Stimulated activated CD4-positive, alpha-beta T cell treated with anti-CD3 and anti-CD28 coated beads, Interleukin-1b, Interleukin-23, amount 100 ng/mL, for 48 hours (primary cell): ENCODE results near the gene ANKRD18B.
A peak's percentile ranks its signal among the peaks of the same experiment; 100 is the strongest.
"Not testable (repeated sequence)": the region's sequence is repeated elsewhere in the genome, so short reads cannot be mapped to it uniquely, and the experiment has no call there.

Source experiments
- DNase-seq: peaks from one replicate; pipeline ENCODE4 v3.0.0-alpha.2; 2020

The ANKRD18B gene

DNA sequence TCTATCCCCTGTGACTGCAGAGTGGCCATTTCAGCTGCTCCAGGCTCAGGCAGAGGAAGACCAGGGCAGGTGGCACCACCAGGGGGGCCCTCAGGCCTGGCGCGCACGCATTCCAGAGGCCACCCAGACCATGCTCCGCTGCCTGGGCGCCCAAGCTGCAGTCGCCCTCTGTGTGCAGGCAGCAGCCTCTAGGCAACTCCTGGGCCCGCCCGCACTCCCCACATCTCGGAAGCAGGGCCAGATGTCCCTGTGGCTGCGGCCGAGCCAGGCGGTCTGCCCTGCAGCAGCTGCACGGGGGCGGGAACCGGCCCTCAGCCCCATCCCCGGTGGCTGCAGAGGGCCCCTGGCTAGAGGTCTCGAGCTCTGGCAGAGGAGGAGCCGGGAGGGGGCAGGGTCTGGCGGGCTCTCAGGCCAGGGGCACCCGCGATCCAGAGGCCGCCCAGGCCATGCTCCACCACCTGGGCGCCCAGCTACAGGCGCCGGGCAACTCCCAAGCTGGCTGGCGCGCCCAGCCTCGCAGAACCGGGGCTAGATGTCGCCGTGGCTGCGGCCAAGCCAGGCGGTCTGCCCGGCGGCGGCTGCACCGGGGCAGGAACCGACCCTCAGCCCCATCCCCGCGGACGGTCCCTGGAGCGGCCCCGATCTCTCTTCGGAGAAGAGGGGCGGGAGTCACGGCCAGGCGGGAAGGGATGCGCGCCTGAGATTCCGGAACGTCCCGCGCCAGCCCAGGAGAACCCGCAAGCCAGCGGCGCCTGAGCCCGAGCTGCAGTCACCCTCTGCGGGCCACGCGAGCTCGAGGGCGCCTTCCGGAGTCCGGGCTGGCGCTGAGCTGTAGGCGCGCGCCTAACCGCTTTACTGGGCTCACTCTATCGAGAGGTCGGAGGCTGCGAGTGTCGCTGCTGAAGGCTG is at the start of gene ANKRD18B:
ANKRD18B (plus strand) TSS at position 855 of the 909 bp plus-strand sequence. CDS start 239 bp downstream, outside the sequence.
- DNase-seq, result peak; percentile 58

DNA sequence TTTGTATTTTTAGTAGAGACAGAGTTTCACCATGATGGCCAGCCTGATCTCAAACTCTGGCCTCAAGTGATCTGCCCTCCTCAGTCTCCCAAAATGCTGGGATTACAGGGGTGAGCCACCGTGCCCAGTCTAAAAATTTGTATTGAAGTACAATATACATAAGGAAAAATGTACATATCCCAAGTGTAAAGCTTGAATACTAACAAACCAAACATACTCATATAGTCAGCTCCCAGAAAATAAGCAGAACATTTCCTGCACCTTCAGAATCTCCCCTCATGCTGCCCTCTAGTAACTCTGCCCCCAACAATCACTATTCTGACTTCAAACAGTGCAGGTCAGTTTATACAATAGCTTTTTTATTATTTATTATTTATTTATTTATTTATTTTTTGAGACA is 48.7 kb upstream of the ANKRD18B start:
- no peak for DNase-seq

DNA sequence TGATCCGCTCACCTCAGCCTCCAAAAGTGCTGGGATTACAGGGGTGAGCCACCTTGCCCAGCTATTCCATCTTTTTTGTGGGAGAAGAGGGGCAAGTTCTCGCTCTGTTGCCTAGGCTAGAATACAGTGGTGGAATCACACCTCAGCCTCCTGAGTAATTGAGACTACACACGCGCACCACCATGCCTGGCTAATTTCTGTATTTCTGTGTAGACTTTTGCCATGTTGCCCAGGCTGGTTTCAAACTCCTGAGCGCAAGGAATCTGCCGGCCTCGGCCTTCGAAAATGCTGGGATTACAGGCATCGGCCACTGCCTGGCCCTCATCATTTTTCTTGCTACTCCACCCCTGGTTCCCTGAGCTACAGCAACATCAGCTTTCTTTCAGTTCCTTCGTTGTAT is 47.5 kb upstream of the ANKRD18B start:
- DNase-seq, result no peak

DNA sequence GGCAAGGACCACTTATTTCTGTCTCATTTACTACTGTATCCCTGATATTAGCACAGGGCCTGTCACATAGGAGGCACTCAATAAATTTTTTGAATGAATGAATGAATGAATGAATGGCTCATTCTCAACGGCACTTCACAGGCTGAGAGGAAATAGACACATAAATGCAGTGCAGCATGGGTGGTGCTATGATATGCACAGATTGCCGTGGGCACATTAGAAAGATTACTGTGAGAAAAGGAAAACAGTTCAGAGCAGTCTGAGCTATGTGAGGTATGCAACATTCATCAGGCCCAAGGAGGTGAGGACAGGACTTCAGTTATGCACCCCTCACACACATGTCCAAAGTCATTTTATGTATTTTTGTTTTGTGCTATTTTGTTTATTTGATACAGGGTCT is 43.9 kb upstream of the ANKRD18B start:
- no peak for DNase-seq

DNA sequence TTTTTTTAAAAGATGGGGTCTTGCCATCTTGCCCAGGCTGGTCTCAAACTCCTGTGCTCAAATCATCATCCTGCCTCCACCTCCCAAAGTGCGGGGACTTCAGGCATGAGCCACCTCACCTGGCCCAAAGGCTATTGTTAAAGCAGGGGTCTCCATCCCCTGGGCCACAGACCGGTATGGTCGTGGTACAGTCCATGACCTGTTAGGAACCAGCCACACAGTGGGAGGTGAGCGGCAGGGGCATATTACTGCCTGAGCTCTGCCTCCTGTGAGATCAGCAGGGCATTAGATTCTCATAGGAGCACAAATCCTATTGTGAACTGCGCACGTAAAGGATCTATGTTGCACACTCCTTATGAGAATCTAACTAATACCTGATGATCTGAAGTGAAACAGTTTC is 43.1 kb upstream of the ANKRD18B start:
- DNase-seq, result no peak

DNA sequence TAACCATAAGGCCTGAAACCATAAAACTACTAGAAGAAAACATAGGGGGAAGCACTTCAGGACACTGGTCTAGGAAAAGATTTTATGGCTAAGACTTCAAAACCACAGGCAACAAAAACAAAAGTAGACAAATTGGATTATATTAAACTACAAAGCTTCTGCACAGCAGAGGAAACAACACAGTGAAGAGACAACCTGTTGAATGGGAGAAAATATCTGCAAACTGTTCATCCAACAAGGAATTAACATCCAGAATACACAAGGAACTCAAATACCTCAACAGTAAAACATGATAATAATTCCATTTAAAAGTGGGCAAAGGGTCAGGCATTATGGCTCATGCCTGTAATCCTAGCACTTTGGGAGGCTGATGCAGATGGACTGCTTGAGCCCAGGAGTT is 38.7 kb upstream of the ANKRD18B start:
- not testable (repeated sequence) for DNase-seq

DNA sequence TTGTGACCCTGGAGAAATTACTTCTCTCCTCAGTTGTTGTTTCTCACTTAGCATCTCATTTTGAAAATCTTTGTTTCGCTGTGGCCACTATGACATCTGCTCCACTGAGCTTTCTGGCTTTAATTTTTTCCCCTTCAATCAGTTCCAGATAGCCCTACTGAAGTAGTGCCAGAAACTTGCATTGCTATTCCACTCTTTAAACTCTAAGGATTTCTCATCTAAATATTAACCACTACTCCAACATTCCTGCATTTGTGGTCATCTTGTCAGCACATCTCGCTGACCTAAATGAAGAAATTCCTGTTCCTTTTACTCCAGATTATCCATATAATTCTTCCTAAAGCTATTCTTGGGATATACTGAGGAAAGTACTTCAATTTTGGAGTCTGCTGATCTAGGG is 35.0 kb upstream of the ANKRD18B start:
- DNase-seq, result no peak

DNA sequence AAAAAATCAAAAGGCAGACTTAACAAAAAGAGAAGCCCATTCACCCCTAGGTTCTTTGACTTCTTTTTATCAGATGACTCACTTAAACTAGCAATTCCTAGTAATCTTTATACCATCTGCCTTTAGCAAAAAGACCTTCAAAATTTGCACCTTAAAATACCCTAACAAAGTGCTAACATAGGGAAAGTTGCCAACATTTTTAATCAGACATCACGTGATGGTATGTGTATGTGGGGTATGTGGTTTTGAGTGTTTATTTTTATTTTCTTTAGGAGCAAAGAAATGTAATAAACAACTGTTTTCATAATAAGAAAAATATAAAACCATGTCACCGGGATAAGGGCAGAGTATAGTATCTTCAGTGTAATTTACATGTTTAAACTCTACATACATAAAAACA is 30.2 kb upstream of the ANKRD18B start:
- DNase-seq, result not testable (repeated sequence)

DNA sequence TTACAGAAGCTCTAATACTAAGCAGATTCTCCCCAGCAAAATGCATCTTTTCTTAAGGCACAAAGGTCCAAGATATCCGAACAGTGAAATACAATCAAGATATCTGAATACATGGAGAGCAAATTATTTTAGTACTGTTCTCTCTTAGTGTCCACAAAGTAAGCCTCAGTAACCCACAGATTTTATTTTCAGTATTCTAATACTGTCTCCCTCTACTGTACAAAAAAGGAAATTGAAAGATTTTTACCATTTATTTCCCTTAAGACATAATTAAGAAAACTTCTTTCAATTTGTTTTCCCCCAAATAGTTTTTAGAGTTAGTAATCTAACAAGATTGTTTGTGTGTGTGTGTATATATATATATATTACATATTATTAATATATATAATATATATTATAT is 25.7 kb upstream of the ANKRD18B start:
- no peak for DNase-seq

DNA sequence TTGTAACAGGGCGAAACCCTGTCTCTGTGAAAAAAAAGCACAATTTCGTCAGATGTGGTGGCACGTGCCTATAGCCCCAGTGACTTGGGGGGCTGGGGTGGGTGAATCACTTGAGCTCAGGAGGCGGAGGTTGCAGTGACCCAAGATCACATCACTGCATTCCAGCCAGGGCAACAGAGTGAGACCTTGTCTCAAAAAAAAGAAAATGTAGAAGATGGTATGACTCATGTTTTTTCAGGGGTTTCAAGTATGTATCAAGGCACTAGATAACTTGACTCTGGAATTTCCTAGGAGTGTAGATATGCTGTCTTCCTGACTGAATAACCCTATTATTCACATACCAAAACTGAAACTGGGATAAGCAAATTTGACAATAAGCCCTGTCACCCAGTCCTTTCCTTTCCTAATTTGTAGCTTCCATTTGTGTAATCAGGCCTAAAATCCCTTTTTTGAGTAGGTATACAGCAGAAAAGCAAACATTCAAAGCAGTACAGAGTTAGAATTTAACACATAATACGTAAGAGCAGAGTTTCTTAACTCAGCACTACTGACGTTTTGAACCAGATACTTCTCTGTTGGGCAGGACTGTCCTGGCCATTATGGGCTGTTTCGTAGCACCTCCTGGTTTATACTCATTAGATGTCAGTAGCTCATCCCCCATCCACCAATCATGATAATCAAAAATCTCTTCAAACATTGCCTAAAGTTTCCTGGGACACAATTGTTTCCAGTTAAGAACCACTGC is 17.3 kb upstream of the ANKRD18B start:
- DNase-seq, result peak; percentile 39

DNA sequence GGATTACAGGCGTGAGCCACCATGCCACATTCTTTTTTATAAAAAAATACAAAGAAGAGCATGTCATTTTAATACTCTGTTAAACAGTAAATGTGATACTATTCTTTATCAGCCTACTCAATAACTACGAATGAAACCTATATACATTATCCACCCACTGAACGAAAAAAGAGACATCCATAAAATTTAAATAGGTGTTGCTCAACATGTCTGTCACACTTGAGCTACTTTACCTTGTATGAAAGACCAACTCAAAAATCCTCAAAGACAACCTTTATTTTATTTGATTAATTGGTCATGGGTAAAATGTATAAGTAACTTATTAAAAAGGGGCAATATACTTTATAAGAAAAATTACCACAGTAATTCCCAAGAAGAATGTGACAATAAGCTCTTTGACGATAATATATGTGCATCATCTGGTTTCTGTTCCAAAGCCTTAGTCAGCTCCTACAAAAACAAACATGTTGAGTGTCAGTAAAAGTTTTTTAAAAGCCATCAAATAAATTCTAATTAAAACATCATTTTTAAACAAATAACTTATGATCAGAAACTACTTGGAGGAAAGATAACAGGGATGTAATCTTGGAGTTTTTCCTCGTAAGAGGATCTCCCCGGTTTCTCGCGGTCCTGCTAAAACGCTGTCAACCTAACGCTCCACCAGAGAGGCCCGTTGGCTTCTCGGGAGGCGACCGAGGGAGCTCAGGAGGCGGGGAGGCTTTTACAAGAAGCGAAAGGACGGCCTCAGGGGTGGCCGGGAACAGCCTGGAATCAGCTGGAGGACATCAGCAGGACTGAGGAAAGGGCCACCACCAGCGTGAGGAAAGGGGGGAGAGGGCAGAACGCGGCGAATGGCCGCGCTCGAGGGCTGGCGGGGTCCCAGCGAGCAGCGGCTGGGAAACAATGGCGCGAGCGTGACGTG is 13.5 kb upstream of the ANKRD18B start:
- peak; percentile 35 for DNase-seq

DNA sequence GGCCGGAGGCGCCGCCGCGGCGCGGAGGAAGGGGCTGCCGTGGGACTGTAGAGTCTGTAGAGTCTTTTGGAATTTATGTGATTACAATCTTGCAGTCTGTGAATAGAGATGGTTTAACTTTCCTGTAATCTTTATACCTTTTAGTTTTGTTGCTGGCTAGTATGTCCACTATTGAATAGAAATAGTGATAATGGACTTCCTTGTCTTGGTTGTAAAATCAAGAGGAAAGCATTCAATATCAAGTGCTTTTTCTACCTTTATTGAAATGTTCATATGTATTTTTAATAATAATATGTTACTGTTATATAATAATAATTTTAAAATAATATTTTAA is 12.9 kb upstream of the ANKRD18B start:
- not testable (repeated sequence) for DNase-seq

DNA sequence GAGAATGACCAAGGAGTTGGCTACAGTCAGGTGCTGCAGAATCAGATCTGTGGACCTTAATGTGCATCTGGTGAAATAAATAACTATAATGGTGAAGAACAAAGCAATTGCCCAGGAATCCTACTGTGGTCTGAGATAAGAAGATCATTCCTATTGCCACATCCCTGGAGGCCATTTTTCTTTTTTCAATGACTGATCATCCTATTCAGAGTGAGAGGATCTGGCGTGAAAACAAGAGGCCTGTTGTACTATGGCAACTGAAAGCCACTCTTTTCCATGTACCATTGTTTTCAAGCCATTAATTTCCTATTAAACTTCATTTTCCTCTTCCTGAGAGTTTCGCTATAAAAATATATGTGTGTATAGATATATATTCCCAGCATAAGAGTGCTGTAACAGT is 11.5 kb upstream of the ANKRD18B start:
- DNase-seq, result not testable (repeated sequence)

DNA sequence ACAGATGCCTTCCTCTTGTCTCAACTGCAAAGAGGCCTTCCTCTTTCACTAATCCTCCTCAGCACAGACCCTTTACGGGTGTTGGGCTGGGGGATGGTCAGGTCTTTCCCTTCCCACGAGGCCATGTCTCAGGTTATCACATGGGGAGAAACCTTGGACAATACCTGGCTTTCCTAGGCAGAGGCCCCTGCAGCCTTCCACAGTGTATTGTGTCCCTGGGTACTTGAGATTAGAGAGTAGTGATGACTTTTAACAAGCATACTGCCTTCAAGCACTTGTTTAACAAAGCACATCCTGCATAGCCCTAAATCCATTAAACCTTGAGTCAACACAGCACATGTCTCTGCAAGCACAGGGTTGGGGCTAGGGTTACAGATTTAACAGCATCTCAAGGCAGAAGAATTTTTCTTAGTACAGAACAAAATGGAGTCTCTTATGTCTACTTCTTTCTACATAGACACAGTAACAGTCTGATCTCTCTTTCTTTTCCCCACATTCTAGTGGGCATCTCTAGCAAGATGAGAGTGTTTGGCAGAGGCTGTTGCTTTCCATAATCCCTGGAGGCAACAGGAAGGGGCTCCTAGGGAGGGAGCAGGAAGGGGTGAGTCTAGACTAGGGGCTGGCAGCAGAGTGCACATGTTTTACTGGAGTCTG is 8.6 kb upstream of the ANKRD18B start:
- DNase-seq, result not testable (repeated sequence)

DNA sequence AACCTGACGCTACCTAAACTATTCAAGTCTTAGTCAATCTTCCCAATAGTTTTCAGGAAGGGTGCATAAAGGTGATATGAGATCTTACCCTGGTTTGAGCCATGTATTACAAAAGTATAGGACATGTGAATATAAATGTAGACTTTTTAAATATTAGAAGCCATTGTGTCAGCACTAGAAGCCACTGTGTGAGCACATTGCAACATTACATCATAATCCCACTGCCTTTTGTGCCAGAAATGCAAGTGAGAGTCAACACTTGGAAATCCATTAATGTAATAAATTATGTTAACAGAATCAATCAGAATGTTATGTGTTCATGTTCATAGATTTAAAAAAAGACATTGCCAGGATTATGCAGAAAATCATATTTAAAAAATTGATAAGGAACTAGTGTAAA is 7.7 kb upstream of the ANKRD18B start:
- not testable (repeated sequence) for DNase-seq

DNA sequence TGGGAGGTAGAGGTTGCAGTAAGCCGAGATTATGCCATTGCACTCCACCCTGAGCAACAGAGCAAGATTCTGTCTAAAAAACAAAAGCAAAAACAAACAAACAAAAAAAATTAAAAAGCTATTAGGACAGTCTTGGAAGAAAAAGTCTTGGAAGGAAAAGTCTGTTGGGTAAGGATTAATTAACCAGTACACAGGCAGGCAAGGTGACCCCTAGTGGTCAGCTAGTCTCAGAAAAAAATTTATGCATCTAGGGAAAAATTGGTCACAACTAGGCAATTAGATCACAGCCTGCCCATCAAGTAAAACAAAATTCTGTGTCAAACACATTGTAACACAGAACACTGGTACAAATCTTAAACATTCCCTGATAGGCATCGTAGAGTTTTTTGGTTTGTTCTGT is 6.7 kb upstream of the ANKRD18B start:
- DNase-seq, result no peak

DNA sequence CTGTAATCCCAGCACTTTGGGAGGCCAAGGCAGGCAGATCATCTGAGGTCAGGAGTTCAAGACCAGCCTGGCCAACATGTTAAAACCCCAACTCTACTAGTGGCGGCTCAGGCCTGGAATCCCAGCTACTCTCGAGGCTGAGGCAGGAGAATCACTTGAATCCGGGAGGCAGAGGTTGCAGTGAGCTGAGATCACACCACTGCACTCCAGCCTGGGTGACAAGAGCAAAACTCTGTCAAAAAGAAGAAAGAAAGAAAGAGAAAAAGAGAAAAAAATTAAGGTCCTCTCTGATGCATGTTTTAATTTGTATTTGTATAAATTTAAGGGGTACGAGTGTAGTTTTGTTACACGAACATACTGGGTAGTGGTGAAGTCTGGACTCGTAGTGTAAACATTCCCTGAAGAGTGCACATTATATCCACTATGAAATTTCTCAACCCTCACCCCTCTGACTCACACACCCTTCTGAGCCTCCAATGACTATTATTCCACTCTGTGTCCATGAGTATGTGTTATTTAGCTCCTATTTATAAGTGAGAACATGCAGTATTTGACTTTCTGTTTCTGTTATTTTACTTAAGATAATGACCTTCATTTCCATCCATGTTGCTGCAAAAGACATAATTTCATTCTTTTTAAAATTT is 6.0 kb upstream of the ANKRD18B start:
- DNase-seq, result not testable (repeated sequence)

DNA sequence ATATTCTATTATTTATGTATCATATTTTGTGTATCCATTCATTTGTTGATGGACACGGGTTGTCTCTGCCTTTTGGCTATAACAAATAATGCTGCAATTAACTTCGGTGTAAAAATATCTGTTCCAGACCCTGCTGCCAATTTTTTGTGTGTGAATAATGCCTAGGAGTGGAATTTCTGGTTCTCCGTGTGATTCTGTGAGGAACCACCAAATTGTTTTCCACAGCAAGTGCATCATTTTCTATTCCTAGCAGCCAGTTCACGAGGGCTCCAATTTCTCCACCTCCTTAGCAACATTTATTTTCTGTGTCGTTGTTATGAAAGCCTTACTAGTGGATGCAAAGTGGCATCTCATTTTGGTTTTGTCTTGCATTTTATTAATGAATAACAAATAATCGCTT is 2.2 kb upstream of the ANKRD18B start:
- not testable (repeated sequence) for DNase-seq

DNA sequence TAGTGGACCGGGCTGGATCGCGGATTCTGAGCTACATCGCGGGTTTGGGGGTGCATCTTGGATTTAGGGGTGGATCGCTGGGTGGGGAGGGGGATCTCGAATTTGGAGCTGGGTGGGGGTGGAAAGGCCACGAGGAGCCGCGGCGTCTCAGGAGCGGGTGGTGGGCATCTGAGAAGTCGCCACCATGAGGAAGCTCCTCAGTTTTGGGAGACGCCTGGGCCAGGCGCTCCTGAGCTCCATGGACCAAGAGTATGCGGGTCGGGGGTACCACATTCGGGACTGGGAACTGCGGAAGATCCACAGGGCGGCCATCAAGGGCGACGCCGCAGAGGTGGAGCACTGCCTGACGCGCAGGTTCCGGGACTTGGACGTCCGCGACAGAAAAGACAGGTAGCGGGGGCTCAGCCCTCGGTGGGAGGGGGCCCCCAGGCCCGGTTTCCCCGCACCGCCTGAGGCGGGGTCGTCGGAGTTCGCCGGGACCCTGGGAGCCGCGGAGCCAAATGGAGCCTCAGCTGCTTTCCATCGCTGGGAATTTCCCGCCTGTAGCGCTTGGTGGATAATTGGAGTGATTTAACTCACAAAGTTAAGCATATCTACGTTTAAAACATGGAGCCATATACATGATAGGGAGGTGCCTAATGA is 376 bp downstream of the ANKRD18B start:
- no peak for DNase-seq

DNA sequence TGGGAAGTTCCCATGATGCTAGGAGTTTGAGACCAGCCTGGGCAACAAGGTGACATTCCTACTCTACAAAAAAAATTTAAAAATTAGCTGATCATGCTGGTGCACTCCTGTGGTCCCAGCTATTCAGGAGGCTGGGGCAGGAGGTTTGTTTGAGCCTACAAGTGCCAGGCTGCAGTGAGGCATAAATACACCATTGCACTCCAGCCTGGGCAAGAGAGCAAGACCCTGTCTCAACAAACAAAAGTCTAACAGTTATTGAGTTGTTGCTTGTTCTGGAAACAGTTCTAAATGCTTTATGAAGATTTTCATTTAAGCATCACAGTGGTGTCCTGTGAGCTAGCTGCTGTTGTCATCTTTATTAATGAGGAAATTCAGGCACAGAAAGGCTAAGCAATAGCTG is 4.0 kb downstream of the ANKRD18B start:
- not testable (repeated sequence) for DNase-seq

DNA sequence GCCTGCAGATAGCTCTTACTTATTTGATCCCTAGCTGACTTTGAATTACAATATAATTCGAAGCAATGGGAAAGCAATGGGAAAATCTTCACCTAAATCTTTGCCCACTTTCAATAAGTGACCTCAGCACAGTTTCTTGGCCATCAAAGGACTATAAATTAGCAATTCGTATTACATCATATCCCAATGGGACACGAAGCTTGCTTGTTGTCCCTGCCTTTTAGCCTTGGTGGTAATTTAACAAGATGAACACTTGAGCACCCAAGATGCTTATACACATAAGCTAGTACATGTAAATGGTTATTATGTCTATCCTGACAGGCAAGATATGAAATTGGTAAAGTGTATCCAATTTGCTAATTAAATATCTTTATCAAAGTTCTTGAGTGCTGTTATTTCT is 9.9 kb downstream of the ANKRD18B start:
- not testable (repeated sequence) for DNase-seq
